ENCODE data around the gene LRP2BP.

The LRP2BP gene

DNA sequence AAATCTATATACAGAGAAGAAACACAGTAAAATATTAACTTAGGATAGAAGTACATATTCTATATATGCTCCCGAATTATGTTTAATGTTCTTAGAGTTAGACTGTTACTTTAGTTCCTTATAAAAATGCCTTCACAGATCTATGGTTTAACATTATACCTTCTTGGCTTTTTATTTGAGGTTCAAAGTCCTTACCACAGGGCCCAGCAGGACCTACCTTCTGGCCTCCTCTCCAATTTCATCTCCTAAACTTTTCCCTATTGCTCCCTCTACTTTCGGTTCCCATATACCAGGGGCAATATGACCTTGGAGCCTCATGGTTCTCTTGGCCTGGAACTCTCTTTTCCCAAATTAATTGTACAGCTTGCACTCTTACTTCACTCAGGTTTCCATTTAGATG lies 12.7 kb upstream of the LRP2BP start:
- no peaks in the 10 kb centered on the region for H3K4me1 ChIP-seq (ENCODE audit: insufficient read depth, low read length)
- H3K9me3 ChIP-seq (ENCODE audit: control insufficient read depth, insufficient read depth, low read length) = no peaks in the 10 kb centered on the region
- H3K9ac ChIP-seq (ENCODE audit: low read depth, low read length) = no peak overlapping the region
- 0 out of 2 replicates have a peak, but pooled peaks cover 2% of the 10 kb centered on the region for H3K36me3 ChIP-seq (ENCODE audit: insufficient read depth, low read length)

DNA sequence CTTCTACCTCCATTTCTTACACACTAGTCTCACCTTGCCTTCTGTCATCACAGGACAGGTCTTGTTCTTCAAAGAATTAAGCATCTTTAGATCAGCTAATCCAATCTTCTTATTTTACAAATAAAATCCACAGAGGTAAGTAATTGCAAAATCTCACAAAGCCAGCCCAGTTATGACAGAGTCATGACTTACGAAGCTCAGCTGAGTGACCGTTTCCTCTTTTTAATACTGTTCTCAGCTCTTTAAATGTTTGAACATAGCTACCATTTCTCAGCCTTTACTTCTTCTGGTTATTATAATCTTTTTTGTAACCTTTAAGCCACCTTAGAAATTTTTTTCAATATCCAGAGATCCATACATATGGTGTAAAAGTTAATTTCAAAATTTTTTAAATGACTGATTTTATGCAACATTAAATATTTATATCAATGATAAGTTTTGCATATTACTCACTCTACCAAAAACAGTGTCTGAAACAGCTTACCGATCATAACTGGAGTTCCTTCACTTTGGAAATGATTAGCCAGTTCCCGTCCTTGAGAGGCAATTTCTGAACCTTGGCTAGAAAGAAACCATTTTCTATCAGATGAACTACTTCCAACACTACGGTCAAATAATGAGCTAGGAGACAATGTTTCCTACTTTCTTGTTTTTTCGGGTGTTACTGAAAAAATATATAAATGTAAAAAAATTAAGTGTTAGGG lies 9.7 kb upstream of the LRP2BP start:
- H3K4me1 ChIP-seq (ENCODE audit: insufficient read depth, low read length) = no peaks in the 10 kb centered on the region
- no peak overlapping the region for H3K9ac ChIP-seq (ENCODE audit: low read depth, low read length)
- H3K9me3 ChIP-seq (ENCODE audit: control insufficient read depth, insufficient read depth, low read length) = no peaks in the 10 kb centered on the region
- peaks cover 6% of the 10 kb centered on the region; the same call in 1 of the 2 replicates for H3K36me3 ChIP-seq (ENCODE audit: insufficient read depth, low read length)

DNA sequence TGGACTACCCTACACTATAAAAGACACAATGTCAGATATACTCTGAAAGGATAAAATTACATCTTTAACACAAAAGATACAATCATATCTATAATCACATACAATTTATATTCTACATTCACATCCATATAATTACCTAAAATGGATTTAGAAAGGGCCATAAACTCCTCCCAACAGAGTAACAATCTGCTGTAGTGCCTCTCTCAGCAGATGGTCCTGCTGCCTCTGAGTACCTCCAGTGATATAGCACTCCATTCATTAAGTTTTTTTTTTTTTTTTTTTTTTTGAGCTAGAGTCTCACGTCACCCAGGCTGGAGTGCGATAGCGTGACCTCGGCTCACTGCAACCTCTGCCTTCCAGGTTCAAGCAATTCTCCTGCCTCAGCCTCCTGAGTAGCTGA lies 8.3 kb upstream of the LRP2BP start:
- Histone ChIP-seq H3K9ac (ENCODE audit: low read depth, low read length) (no peak overlapping the region), H3K36me3 (ENCODE audit: insufficient read depth, low read length) (peaks cover 6% of the 10 kb centered on the region; the same call in 1 of the 2 replicates), H3K9me3 (ENCODE audit: control insufficient read depth, insufficient read depth, low read length) (no peaks in the 10 kb centered on the region), H3K4me1 (ENCODE audit: insufficient read depth, low read length) (no peaks in the 10 kb centered on the region)

DNA sequence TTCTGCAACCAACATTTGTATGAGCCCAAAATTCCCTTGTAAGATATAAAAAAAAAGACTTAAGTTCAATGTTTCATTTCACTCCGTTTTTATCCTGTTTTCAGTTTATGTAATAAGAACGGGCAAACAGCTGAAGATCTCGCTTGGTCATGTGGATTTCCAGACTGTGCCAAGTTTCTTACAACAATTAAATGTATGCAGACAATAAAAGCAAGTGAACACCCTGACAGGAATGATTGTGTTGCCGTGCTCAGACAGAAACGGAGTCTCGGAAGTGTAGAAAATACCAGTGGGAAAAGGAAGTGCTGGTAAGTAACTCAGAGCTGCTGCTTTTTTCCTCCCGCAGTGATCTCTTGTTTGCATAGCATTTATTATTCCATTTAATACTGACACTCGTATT lies 3.7 kb upstream of the LRP2BP start:
- Histone ChIP-seq H3K36me3 (ENCODE audit: insufficient read depth, low read length) (peaks cover 4% of the 10 kb centered on the region; the same call in 1 of the 2 replicates), H3K4me1 (ENCODE audit: insufficient read depth, low read length) (no peaks in the 10 kb centered on the region), H3K9ac (ENCODE audit: low read depth, low read length) (no peak overlapping the region), H3K9me3 (ENCODE audit: control insufficient read depth, insufficient read depth, low read length) (no peaks in the 10 kb centered on the region)

DNA sequence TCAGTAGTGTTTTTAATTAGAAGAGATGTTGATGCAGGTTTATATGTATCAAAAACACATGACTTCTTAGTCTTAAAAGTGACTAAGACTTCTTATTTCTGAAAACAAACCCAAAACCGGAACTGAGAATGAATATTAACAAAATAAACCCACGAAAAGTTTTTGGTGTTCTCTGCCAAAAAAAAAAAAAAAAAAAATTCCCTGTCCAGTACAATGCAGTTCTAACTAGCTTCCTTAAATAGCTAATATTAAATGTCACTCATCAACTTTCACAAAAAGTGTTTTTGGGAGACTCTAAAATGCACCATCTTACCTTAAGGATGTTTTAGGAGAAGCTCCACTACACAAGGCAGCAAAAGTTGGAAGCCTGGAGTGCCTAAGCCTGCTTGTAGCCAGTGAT lies 2.9 kb upstream of the LRP2BP start:
- H3K9me3 ChIP-seq (ENCODE audit: control insufficient read depth, insufficient read depth, low read length) = no peaks in the 10 kb centered on the region
- peaks cover 4% of the 10 kb centered on the region; the same call in 1 of the 2 replicates for H3K36me3 ChIP-seq (ENCODE audit: insufficient read depth, low read length)
- no peaks in the 10 kb centered on the region for H3K4me1 ChIP-seq (ENCODE audit: insufficient read depth, low read length)
- no peak overlapping the region for H3K9ac ChIP-seq (ENCODE audit: low read depth, low read length)

DNA sequence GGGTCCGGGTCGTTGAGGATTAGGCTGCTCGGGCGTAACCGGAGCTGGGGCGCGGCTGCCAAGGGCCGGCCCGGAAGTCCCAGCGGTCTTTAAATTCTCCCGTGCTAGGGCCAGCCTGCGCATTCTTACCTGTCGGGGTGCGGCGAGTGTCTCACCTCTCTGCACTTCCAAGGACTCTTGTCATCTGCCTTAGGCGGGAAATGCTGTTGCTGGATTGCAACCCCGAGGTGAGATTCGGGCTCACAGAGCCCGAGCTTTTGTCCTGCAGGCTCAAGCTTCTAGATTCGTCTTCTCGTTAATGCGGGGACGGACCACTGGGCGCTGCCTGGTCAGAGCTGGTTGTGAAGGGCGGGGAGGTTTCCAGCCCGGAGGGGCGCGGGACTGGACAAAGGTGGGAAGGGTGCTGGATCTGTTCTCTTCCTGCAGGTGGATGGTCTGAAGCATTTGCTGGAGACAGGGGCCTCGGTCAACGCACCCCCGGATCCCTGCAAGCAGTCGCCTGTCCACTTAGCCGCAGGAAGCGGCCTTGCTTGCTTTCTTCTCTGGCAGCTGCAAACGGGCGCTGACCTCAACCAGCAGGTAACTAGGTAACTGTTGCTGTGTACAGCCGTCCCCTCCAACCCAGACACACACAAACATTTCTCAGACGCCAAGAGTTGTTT lies 1.1 kb upstream of the LRP2BP start, which contains the start of gene ANKRD37:
Gene ANKRD37, plus strand, starts transcription at position 118 of the 662 bp plus-strand sequence. Its CDS starts 83 bp downstream, at position 201.
- H3K9ac ChIP-seq (ENCODE audit: low read depth, low read length) = peak within 1 kb of the TSS; percentile 75; the same call in 1 of the 2 replicates
- peaks cover 1% of the 10 kb centered on the region; the same call in 1 of the 2 replicates for H3K36me3 ChIP-seq (ENCODE audit: insufficient read depth, low read length)
- H3K9me3 ChIP-seq (ENCODE audit: control insufficient read depth, insufficient read depth, low read length) = no peaks in the 10 kb centered on the region; the same call in 1 of the 2 replicates
- H3K4me1 ChIP-seq (ENCODE audit: insufficient read depth, low read length) = no peaks in the 10 kb centered on the region

DNA sequence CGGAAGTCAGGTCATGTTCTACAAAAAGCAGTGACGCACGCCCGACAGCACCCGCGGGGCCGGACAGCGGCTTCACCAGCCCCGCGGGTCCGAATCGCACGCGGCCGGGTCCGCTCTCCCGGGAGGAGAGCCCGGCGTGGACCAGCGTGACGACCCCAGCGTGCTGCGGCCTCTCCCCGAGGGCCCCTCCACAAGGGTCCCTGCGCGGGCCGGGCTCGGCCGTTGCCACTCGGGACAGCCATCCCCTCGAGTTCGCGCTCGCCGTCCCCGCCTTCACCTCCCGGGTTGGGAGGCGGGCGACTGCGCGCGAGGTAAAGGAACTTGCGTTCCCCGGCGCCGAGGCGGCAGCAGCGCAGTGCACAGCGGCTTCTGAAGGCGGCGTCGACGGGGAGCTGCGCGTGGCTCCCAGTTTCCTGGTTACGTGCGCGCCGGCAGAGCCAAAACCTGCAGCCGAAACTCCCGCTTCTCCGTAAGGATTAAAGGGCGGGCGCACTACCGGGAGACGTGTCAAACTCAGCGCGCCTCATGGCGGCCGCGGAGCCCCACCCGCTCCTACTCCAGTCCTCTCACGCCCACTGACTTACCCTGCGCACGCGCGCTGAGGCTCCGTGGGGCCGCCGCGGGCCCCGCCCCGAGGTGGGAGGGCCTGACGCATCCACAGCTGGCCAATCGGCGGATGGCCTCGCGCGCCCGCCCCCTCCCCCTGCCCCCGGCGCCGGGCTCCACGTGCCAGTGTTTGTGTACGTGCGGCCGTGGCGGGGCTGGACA lies 416 bp upstream of the LRP2BP start:
- Histone ChIP-seq H3K36me3 (ENCODE audit: insufficient read depth, low read length) (no peaks in the 10 kb centered on the region), H3K4me1 (ENCODE audit: insufficient read depth, low read length) (no peaks in the 10 kb centered on the region), H3K9me3 (ENCODE audit: control insufficient read depth, insufficient read depth, low read length) (no peaks in the 10 kb centered on the region; the same call in 1 of the 2 replicates), H3K9ac (ENCODE audit: low read depth, low read length) (peak overlapping the region; percentile 75; the same call in 1 of the 2 replicates)

DNA sequence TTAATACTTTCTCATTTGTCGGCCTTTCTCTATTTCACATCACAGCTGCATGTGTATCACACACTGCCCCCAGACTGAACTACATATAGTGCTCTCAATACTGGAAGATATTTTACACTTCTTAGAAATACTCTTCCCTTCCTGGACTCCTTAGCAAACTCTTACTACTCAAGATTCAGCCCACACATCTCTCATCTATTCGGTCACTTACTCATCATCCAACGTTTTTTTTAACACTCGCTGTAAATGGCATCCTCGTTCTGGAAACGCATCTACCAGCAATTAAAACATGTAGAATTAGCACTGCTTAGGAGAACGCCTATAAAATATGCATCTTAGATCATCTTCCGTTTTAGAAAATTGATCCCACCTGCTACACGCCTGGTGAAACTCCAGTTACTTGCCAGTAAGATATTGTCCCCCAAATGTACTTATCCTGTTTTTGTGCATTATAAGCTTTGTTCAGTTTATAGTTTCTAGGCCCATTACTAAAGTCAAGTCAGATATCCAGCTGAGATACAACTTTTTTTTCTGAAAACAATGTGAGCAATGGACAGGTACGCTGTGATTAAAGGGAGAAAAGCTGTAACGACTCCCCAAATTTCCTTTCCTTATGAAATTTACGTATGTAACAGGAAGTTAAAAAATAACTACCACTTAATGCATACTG lies 1.0 kb downstream of the LRP2BP start:
- Histone ChIP-seq H3K36me3 (ENCODE audit: insufficient read depth, low read length) (no peaks in the 10 kb centered on the region), H3K9ac (ENCODE audit: low read depth, low read length) (no peak overlapping the region), H3K9me3 (ENCODE audit: control insufficient read depth, insufficient read depth, low read length) (peaks cover 2% of the 10 kb centered on the region; the same call in 1 of the 2 replicates), H3K4me1 (ENCODE audit: insufficient read depth, low read length) (no peaks in the 10 kb centered on the region)

DNA sequence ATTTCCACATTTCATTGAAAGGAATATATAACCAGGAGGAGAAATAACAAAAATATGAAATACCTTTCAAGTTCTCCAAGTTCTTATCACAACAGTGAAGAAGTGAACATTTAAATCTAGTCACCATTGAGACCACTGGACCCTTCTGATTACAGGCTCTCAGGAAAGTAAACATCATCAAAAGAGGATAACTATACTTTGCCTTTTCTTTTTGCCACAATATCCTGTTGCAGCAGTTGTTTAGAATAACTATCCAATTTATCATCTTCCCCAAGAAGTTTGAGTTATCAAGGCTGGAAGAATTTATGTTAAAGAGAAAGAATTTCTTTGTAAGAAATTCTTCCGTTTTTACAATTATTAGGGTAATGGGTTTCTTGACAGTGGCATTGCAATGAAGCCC lies 3.6 kb downstream of the LRP2BP start:
- Histone ChIP-seq H3K9ac (ENCODE audit: low read depth, low read length) (no peak overlapping the region), H3K36me3 (ENCODE audit: insufficient read depth, low read length) (no peaks in the 10 kb centered on the region), H3K4me1 (ENCODE audit: insufficient read depth, low read length) (no peaks in the 10 kb centered on the region), H3K9me3 (ENCODE audit: control insufficient read depth, insufficient read depth, low read length) (peaks cover 3% of the 10 kb centered on the region; the same call in 1 of the 2 replicates)

DNA sequence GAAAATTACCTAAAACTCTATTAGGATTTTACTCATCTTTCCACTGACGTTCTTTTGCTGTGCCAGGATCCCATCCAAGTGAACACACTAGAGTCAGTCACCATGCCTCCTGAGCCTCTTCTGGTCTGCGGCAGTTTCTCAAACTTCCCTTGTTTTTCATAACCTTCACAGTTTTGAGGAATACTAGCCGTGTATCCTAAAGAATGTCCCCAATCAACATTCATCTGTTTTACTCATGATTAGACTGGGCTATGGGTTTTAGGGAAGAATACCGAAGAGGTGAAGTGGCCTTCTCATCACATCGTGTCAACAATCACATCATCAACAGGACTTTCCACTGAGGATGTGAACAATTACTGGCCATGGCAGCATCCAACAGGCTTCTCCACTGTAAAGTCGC lies 4.8 kb downstream of the LRP2BP start:
- Histone ChIP-seq H3K36me3 (ENCODE audit: insufficient read depth, low read length) (no peaks in the 10 kb centered on the region), H3K9ac (ENCODE audit: low read depth, low read length) (no peak overlapping the region), H3K4me1 (ENCODE audit: insufficient read depth, low read length) (no peaks in the 10 kb centered on the region), H3K9me3 (ENCODE audit: control insufficient read depth, insufficient read depth, low read length) (peaks cover 3% of the 10 kb centered on the region; the same call in 1 of the 2 replicates)

DNA sequence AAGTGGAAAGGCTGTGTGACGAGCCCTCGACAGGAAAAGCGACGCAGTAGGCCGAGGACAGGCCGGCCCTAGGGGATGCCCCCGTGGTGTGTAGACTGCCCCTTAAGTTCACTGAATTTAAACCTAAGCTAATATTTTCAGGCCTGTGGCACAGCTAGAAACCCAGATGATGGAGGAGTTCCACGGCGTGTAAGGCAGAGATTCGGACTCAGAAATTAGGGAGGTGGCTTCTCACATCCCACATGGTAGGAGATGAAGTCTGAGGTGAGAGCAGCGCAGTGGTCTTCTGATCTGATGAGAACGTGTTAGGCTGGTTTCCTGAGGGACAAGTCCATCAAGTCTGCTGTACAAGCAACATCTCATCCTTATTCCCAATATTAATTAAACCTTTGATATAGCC lies 7.8 kb downstream of the LRP2BP start:
- H3K4me1 ChIP-seq (ENCODE audit: insufficient read depth, low read length) = 0 out of 2 replicates have a peak, but pooled peaks cover 4% of the 10 kb centered on the region
- H3K9me3 ChIP-seq (ENCODE audit: control insufficient read depth, insufficient read depth, low read length) = peaks cover 3% of the 10 kb centered on the region; the same call in 1 of the 2 replicates
- H3K9ac ChIP-seq (ENCODE audit: low read depth, low read length) = no peak overlapping the region
- H3K36me3 ChIP-seq (ENCODE audit: insufficient read depth, low read length) = no peaks in the 10 kb centered on the region

DNA sequence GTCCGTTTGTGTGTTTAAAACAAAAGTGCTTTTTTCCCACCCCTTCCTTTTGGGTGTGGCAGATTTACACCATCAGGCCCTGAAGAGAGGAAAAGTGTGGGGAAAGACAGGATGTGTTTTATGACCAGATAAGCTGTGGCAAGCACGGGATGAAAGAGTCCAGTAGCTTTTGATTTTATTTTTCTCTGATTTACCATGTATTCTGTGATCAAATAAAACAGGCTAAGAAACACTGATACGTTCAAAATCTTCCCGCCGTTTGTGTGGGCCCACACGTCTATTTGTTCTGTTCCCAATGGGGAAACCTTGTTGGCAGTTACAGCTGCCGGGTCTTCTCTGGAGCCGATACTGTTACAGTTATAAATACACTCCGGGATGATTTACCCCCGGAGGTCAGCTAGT lies 10.8 kb downstream of the LRP2BP start:
- Histone ChIP-seq H3K4me1 (ENCODE audit: insufficient read depth, low read length) (0 out of 2 replicates have a peak, but pooled peaks cover 4% of the 10 kb centered on the region), H3K9ac (ENCODE audit: low read depth, low read length) (no peak overlapping the region), H3K36me3 (ENCODE audit: insufficient read depth, low read length) (no peaks in the 10 kb centered on the region), H3K9me3 (ENCODE audit: control insufficient read depth, insufficient read depth, low read length) (peaks cover 3% of the 10 kb centered on the region; the same call in 1 of the 2 replicates)

DNA sequence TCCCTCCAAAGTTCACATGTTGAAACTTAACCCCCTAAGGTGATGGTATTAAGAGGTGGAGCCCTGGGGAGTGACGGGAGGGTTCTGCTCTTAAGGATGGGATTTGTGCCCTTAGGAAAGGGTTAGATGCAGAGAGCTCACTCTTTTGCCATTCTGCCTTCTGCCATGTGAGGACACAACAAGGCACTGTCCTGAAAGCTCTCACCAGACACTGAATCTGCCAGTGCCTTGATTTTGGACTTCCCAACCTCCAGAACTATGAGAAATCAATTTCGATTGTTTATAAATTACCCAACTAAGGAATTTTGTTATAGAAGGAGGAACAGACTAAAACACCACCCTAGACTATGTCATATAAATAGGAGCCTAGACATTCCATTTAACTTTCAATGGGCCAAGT lies 11.7 kb downstream of the LRP2BP start:
- H3K36me3 ChIP-seq (ENCODE audit: insufficient read depth, low read length) = no peaks in the 10 kb centered on the region
- no peaks in the 10 kb centered on the region for H3K9me3 ChIP-seq (ENCODE audit: control insufficient read depth, insufficient read depth, low read length)
- H3K4me1 ChIP-seq (ENCODE audit: insufficient read depth, low read length) = 0 out of 2 replicates have a peak, but pooled peaks cover 4% of the 10 kb centered on the region
- H3K9ac ChIP-seq (ENCODE audit: low read depth, low read length) = no peak overlapping the region

DNA sequence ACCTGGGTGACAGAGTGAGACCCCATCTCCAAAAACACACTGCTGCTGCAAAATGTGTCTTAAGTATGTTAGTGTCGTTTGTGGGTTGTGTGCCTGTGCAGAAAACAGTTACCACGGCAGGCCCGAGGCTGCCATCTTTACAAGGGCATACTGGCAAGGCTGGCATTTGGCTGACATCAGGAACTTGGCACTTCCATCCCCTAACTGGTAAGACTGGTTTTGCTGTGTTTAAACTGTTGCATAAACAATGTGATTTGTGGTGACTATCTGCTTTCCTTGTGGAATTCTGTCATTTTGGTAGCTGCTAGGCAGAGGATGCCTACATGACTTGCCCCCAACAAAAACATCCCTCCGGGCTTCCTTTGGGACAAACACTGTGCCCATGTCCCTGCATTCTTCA lies 12.3 kb downstream of the LRP2BP start:
- H3K9ac ChIP-seq (ENCODE audit: low read depth, low read length) = no peak overlapping the region
- H3K36me3 ChIP-seq (ENCODE audit: insufficient read depth, low read length) = no peaks in the 10 kb centered on the region
- H3K4me1 ChIP-seq (ENCODE audit: insufficient read depth, low read length) = 0 out of 2 replicates have a peak, but pooled peaks cover 4% of the 10 kb centered on the region
- no peaks in the 10 kb centered on the region for H3K9me3 ChIP-seq (ENCODE audit: control insufficient read depth, insufficient read depth, low read length)

Data from ES-I3 (cell line).